HS-5 (cell line): ENCODE data around the gene SHISAL2B.
"Not testable (repeated sequence)": the region's sequence is repeated elsewhere in the genome, so short reads cannot be mapped to it uniquely, and the experiment has no call there.

ENCODE experiments used
- DNase-seq: peaks from one replicate; pipeline ENCODE4 v3.0.0-alpha.2; 2012; ENCODE audit warnings: low read depth

The SHISAL2B gene

GRCh38 chr5:64690417-64691151, at the start of gene SHISAL2B:
Gene SHISAL2B (plus strand): TSS chr5:64690503. CDS start chr5:64690624, 121 bp downstream.
- no peak for DNase-seq

GRCh38 chr5:64644831-64645230, 45.5 kb upstream of the SHISAL2B start:
- no peak for DNase-seq

GRCh38 chr5:64646169-64646568, 44.1 kb upstream of the SHISAL2B start:
- DNase-seq = no peak

- DNase-seq = no peak
These were observed 40.8 kb upstream of the SHISAL2B start for GRCh38 chr5:64649512-64649911.

GRCh38 chr5:64653766-64654560, 36.3 kb upstream of the SHISAL2B start:
- DNase-seq = peak; percentile 36

GRCh38 chr5:64654561-64654938, 35.8 kb upstream of the SHISAL2B start:
- DNase-seq = no peak

GRCh38 chr5:64655596-64655995, 34.7 kb upstream of the SHISAL2B start:
- no peak for DNase-seq

- no peak for DNase-seq
These were observed 31.0 kb upstream of the SHISAL2B start for GRCh38 chr5:64659289-64659688.

- DNase-seq = not testable (repeated sequence)
These were observed 27.1 kb upstream of the SHISAL2B start for GRCh38 chr5:64663181-64663580.

GRCh38 chr5:64665243-64665642, 25.1 kb upstream of the SHISAL2B start:
- DNase-seq = no peak

GRCh38 chr5:64666078-64666477, 24.2 kb upstream of the SHISAL2B start:
- peak; percentile 45 for DNase-seq

- no peak for DNase-seq
These were observed 23.2 kb upstream of the SHISAL2B start for GRCh38 chr5:64667068-64667467.

- DNase-seq = no peak
These were observed 20.0 kb upstream of the SHISAL2B start for GRCh38 chr5:64670277-64670676.

GRCh38 chr5:64671678-64672077, 18.6 kb upstream of the SHISAL2B start:
- no peak for DNase-seq

- DNase-seq = no peak
These were observed 11.9 kb upstream of the SHISAL2B start for GRCh38 chr5:64678374-64678773.

GRCh38 chr5:64680289-64680688, 10.0 kb upstream of the SHISAL2B start:
- no peak for DNase-seq

- no peak for DNase-seq
These were observed 7.7 kb upstream of the SHISAL2B start for GRCh38 chr5:64682608-64683007.

GRCh38 chr5:64685866-64686265, 4.4 kb upstream of the SHISAL2B start:
- DNase-seq = no peak

- DNase-seq = no peak
These were observed 1.9 kb upstream of the SHISAL2B start for GRCh38 chr5:64688391-64688790.

- DNase-seq = no peak
These were observed 1.3 kb upstream of the SHISAL2B start for GRCh38 chr5:64688965-64689364.

- no peak for DNase-seq
These were observed 243 bp upstream of the SHISAL2B start for GRCh38 chr5:64690104-64690416.

- DNase-seq = no peak
These were observed 988 bp downstream of the SHISAL2B start for GRCh38 chr5:64691291-64691690.

- DNase-seq = no peak
These were observed 3.3 kb downstream of the SHISAL2B start for GRCh38 chr5:64693636-64694035.

- DNase-seq = not testable (repeated sequence)
These were observed 6.1 kb downstream of the SHISAL2B start for GRCh38 chr5:64696414-64696813.
